Neural progenitor cell (in vitro differentiated cells): ENCODE results near the gene PHF20.

Experiments used
- EZH2phosphoT487 ChIP-seq: fragments of 200-600 bp; sonication (generic); IDR thresholded peaks from 2 replicates; pipeline ENCODE4 v1.6.1; 2017; ENCODE audit warnings: antibody characterized with exemption
- TF ChIP-seq, protein P1 (sequence below): fragments of 200-600 bp; sonication (generic); IDR thresholded peaks from 2 replicates; pipeline ENCODE4 v1.5.1; 2017; ENCODE audit warnings: antibody characterized with exemption, mild to moderate bottlenecking

- TF ChIP-seq, protein P1, sequence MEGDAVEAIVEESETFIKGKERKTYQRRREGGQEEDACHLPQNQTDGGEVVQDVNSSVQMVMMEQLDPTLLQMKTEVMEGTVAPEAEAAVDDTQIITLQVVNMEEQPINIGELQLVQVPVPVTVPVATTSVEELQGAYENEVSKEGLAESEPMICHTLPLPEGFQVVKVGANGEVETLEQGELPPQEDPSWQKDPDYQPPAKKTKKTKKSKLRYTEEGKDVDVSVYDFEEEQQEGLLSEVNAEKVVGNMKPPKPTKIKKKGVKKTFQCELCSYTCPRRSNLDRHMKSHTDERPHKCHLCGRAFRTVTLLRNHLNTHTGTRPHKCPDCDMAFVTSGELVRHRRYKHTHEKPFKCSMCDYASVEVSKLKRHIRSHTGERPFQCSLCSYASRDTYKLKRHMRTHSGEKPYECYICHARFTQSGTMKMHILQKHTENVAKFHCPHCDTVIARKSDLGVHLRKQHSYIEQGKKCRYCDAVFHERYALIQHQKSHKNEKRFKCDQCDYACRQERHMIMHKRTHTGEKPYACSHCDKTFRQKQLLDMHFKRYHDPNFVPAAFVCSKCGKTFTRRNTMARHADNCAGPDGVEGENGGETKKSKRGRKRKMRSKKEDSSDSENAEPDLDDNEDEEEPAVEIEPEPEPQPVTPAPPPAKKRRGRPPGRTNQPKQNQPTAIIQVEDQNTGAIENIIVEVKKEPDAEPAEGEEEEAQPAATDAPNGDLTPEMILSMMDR = no peak
- no peak for TF ChIP-seq EZH2phosphoT487
These were observed 197.1 kb downstream of the PHF20 start for GRCh38 chr20:35968930-35969329.
